ENCODE results near the gene AUNIP. TPM values are rescaled to one million over a fixed set of nuclear protein-coding genes. Genes with fewer than 3 reads are reported as not detected.

The AUNIP gene
- total and polyA plus RNA-seq, 2 of the 8 experiments (the other 6 are each of a cell fraction or from before 2014, with no cell fraction given) = 18.6 to 23.2 TPM

DNA sequence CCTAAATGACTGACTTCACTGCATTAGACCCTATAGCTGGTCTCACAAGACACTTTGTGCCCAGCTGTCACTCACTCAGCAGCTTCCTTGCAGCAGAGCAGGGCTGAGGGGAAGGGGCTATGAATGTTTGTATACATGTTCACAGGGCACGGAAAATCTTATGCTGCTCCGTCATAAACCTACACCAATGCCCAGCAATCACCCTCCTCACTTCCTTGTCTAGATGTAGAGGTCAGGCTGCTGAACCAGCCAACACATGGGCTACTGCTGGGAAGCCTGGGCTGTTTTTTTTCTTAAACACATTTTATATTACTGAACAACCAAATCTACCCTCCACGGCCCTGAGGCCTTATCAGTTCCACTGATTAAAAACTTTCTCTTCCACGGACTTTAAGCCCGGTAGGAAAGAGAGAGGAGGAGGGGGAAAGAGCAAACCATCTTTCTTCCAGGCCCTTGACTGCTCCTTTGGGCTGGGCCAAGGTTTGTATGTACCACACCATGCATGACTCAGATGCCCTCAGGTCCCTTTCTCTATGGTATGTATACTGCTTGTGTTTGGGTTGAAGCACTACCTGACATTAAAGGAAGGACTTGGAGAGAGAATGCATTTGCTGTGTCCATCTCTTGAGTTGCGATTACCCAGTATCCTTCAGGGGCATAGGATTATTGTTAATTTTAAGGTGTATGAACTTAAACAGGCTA, 26.8 kb downstream of the AUNIP start:
- H3K23ac ChIP-seq (ENCODE audit: insufficient read length) = no peak overlapping the region
- ChIA-PET POLR2A (ENCODE audit: partially characterized antibody) (interaction anchor here (0.7 to 1.4 kb wide), 5 partner anchors 9 to 40 kb away, joined by 3 to 4 read pairs (median 3); partner anchors contain the start of gene MTFR1L), CTCF (ENCODE audit: partially characterized antibody) (interaction anchor here (1.1 to 1.7 kb wide), 4 partner anchors 12 to 22 kb away, joined by 3 to 6 read pairs (median 4); no protein-coding TSS in a partner anchor)
- H2BK120ac ChIP-seq (replicated peaks; ENCODE audit: low read depth, low read length) = no peak overlapping the region
- no peak overlapping the region for H3K14ac ChIP-seq (ENCODE audit: insufficient read length)
- H3K4me1 ChIP-seq (replicated peaks in 1 of 4; ENCODE audit: control insufficient read depth in 3 of 4, insufficient read depth in 4 of 4, low read length in 3 of 4) = no peaks in the 10 kb centered on the region
- no peak overlapping the region for H3K56ac ChIP-seq (replicated peaks; ENCODE audit: insufficient read length, low read depth, low read length)
- no peak overlapping the region for H4K8ac ChIP-seq (ENCODE audit: extremely low read depth, insufficient read depth, low read length)
- H2AK5ac ChIP-seq (ENCODE audit: low read depth, low read length) = no peak overlapping the region
- H4K91ac ChIP-seq (replicated peaks; ENCODE audit: insufficient read length, low read length) = no peak overlapping the region
- peaks cover 2 to 4% of the 10 kb centered on the region in 2 experiments for H4K20me1 ChIP-seq (replicated peaks in 1 of 2; ENCODE audit: control insufficient read depth in 1 of 2, insufficient read depth in 2 of 2, low read length in 2 of 2)
- H3K4ac ChIP-seq (replicated peaks; ENCODE audit: insufficient read length, low read depth, low read length) = no peak overlapping the region
- no peaks in the 10 kb centered on the region; the same call in 1 of the 2 replicates for H3K79me1 ChIP-seq (ENCODE audit: low read depth, low read length)
- no peak overlapping the region for H3K9ac ChIP-seq (replicated peaks in 1 of 4; ENCODE audit: extremely low read depth in 1 of 4, low read depth in 3 of 4, low read length in 3 of 4)
- H2BK12ac ChIP-seq (ENCODE audit: low read depth, low read length) = no peak overlapping the region
- no peak overlapping the region for H2BK15ac ChIP-seq (ENCODE audit: low read length)
- H3K27me3 ChIP-seq (replicated peaks in 1 of 4; ENCODE audit: control insufficient read depth in 3 of 4, extremely low read depth in 1 of 4, insufficient read depth in 3 of 4, low read length in 3 of 4) = no peaks in the 10 kb centered on the region
- WGBS, 2 experiments (ENCODE audit: extremely low coverage in 1 of 2, insufficient coverage in 1 of 2, insufficient read length in 1 of 2, insufficient replicate concordance in 2 of 2, low coverage in 1 of 2, low lambda C conversion rate in 2 of 2, missing lambda C conversion rate in 1 of 2) = 92% methylated on average over 6 of the region's 6 CpGs; no CpG with 5 or more reads in 1 of the 2 experiments
- FAIRE-seq (no peak), DNase-seq (ENCODE audit: low read depth in 1 of 2, low spot score in 2 of 2) (no peak)
- no peak overlapping the region for H3K27ac ChIP-seq (ENCODE audit: low read depth, low read length)
- H3K9me3 ChIP-seq (ENCODE audit: insufficient read depth in 2 of 2, low read depth in 1 of 2, low read length in 1 of 2) = no peaks in the 10 kb centered on the region
- no peak overlapping the region for H2BK20ac ChIP-seq (ENCODE audit: low read length)
- H3K4me2 ChIP-seq (ENCODE audit: insufficient read depth in 1 of 2, low read depth in 2 of 2, low read length in 2 of 2) = no peak overlapping the region
- no peak overlapping the region for H3K4me3 ChIP-seq (ENCODE audit: extremely low read depth in 1 of 4, insufficient read depth in 2 of 4, low read depth in 3 of 4, low read length in 4 of 4)
- no peak overlapping the region for H3K18ac ChIP-seq (ENCODE audit: extremely low read depth, low read length)
- no peaks in the 10 kb centered on the region for H3K23me2 ChIP-seq (ENCODE audit: low read depth, low read length)
- H2BK5ac ChIP-seq (ENCODE audit: low read depth, low read length) = no peak overlapping the region
- no peak overlapping the region for H4K5ac ChIP-seq (ENCODE audit: insufficient read length, low read depth, low read length)
- no peak overlapping the region for H2AFZ ChIP-seq (ENCODE audit: low read length)
- H3K36me3 ChIP-seq (ENCODE audit: control insufficient read depth in 2 of 4, insufficient read depth in 4 of 4, low read length in 3 of 4) = peaks cover 23 to 89% (median 66%) of the 10 kb centered on the region in 4 experiments
- H3K79me2 ChIP-seq (ENCODE audit: control insufficient read depth in 1 of 2, insufficient read depth in 2 of 2, low read length in 2 of 2) = no peaks in the 10 kb centered on the region
- TF ChIP-seq SIRT6 (IDR thresholded peaks at IDR 0.05; ENCODE audit: low read length) (no peak), CEBPB (IDR thresholded peaks at IDR 0.05; ENCODE audit: low read depth, low read length) (no peak), CTBP2 (IDR thresholded peaks at IDR 0.05; ENCODE audit: borderline replicate concordance, insufficient read depth, insufficient read length, low read length) (no peak), SIX5 (IDR thresholded peaks at IDR 0.05; ENCODE audit: low read depth, low read length) (no peak), SAP30 (IDR thresholded peaks at IDR 0.05; ENCODE audit: insufficient read depth, insufficient replicate concordance, low read length) (no peak), TCF12 (IDR thresholded peaks at IDR 0.05; ENCODE audit: low read depth, low read length) (no peak), CHD2 (IDR thresholded peaks at IDR 0.05; ENCODE audit: low read length) (no peak), KDM4A (IDR thresholded peaks at IDR 0.05; ENCODE audit: low read depth, low read length, severe bottlenecking) (no peak)
- TF ChIP-seq, protein P1, sequence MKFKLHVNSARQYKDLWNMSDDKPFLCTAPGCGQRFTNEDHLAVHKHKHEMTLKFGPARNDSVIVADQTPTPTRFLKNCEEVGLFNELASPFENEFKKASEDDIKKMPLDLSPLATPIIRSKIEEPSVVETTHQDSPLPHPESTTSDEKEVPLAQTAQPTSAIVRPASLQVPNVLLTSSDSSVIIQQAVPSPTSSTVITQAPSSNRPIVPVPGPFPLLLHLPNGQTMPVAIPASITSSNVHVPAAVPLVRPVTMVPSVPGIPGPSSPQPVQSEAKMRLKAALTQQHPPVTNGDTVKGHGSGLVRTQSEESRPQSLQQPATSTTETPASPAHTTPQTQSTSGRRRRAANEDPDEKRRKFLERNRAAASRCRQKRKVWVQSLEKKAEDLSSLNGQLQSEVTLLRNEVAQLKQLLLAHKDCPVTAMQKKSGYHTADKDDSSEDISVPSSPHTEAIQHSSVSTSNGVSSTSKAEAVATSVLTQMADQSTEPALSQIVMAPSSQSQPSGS (IDR thresholded peaks at IDR 0.05; ENCODE audit: low read length) = no peak
- TF ChIP-seq, protein P2, sequence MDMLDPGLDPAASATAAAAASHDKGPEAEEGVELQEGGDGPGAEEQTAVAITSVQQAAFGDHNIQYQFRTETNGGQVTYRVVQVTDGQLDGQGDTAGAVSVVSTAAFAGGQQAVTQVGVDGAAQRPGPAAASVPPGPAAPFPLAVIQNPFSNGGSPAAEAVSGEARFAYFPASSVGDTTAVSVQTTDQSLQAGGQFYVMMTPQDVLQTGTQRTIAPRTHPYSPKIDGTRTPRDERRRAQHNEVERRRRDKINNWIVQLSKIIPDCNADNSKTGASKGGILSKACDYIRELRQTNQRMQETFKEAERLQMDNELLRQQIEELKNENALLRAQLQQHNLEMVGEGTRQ (IDR thresholded peaks at IDR 0.05; ENCODE audit: low read length) = no peak

Measured in H1 (cell line).